ENCODE data around the gene RPSA.

DNA sequence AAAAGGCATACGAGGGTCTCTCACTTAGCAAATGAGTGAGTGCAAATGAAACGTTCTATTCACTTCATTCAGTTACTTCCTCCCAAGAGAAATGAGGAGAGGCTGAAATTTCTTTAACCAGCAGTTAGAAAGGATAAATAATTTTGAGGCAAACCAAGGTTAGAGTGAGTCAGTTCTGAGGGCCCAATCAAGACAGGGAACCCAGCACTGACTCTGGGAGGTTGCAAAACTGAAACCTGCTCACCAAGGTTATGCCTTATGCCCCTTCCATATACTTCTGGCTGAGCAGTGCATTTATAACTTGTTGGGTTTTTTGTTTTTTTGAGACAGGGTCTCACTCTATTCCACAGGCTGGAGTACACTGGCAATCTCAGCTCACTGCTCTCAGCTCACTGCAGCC, 4.5 kb upstream of the RPSA start:
- TF ChIP-seq TOX (CRISPR knock-in tag; IDR thresholded peaks at IDR 0.05; ENCODE audit: borderline replicate concordance) (no peak), ZFP3 (CRISPR knock-in tag; IDR thresholded peaks at IDR 0.05) (no peak), RARB (CRISPR knock-in tag; IDR thresholded peaks at IDR 0.05) (no peak), ESRRG (CRISPR knock-in tag; IDR thresholded peaks at IDR 0.05) (no peak), ZFP30 (CRISPR knock-in tag; IDR thresholded peaks at IDR 0.05) (no peak), ARNTL (CRISPR knock-in tag; IDR thresholded peaks at IDR 0.05; ENCODE audit: borderline replicate concordance, low read depth) (no peak), ISL1 (CRISPR knock-in tag; IDR thresholded peaks at IDR 0.05) (no peak), CSDC2 (CRISPR knock-in tag; IDR thresholded peaks at IDR 0.05) (no peak), SNAI2 (CRISPR knock-in tag; IDR thresholded peaks at IDR 0.05) (no peak), TSHZ2 (CRISPR knock-in tag; IDR thresholded peaks at IDR 0.05) (no peak), ZNF565 (CRISPR knock-in tag; conservative IDR thresholded peaks at IDR 0.05; ENCODE audit: low read depth) (no peak)
- TF ChIP-seq, protein P1, sequence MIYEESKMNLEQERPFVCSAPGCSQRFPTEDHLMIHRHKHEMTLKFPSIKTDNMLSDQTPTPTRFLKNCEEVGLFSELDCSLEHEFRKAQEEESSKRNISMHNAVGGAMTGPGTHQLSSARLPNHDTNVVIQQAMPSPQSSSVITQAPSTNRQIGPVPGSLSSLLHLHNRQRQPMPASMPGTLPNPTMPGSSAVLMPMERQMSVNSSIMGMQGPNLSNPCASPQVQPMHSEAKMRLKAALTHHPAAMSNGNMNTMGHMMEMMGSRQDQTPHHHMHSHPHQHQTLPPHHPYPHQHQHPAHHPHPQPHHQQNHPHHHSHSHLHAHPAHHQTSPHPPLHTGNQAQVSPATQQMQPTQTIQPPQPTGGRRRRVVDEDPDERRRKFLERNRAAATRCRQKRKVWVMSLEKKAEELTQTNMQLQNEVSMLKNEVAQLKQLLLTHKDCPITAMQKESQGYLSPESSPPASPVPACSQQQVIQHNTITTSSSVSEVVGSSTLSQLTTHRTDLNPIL (CRISPR knock-in tag; IDR thresholded peaks at IDR 0.05; ENCODE audit: low read depth): no peak
- TF ChIP-seq, protein P2, sequence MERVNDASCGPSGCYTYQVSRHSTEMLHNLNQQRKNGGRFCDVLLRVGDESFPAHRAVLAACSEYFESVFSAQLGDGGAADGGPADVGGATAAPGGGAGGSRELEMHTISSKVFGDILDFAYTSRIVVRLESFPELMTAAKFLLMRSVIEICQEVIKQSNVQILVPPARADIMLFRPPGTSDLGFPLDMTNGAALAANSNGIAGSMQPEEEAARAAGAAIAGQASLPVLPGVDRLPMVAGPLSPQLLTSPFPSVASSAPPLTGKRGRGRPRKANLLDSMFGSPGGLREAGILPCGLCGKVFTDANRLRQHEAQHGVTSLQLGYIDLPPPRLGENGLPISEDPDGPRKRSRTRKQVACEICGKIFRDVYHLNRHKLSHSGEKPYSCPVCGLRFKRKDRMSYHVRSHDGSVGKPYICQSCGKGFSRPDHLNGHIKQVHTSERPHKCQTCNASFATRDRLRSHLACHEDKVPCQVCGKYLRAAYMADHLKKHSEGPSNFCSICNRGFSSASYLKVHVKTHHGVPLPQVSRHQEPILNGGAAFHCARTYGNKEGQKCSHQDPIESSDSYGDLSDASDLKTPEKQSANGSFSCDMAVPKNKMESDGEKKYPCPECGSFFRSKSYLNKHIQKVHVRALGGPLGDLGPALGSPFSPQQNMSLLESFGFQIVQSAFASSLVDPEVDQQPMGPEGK (CRISPR knock-in tag; IDR thresholded peaks at IDR 0.05; ENCODE audit: borderline replicate concordance): no peak
- TF ChIP-seq, protein P3, sequence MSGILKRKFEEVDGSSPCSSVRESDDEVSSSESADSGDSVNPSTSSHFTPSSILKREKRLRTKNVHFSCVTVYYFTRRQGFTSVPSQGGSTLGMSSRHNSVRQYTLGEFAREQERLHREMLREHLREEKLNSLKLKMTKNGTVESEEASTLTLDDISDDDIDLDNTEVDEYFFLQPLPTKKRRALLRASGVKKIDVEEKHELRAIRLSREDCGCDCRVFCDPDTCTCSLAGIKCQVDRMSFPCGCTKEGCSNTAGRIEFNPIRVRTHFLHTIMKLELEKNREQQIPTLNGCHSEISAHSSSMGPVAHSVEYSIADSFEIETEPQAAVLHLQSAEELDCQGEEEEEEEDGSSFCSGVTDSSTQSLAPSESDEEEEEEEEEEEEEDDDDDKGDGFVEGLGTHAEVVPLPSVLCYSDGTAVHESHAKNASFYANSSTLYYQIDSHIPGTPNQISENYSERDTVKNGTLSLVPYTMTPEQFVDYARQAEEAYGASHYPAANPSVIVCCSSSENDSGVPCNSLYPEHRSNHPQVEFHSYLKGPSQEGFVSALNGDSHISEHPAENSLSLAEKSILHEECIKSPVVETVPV (CRISPR knock-in tag; IDR thresholded peaks at IDR 0.05): no peak

Measured in SK-N-SH treated with all-trans-retinoic acid at 6 μM for 48 hours (cell line).